ENCODE results near the gene FCRL3. TPM values are rescaled to one million over a fixed set of nuclear protein-coding genes. Genes with fewer than 3 reads are reported as not detected.

Gene FCRL3
- total RNA-seq, 4 donors from 2014 or later: not detected

Other genes starting within 250 kb of the FCRL3 start
- not detected for gene FCRL5, start 148.3 kb downstream of the FCRL3 start, total RNA-seq
- gene FCRL4, start 102.7 kb downstream of the FCRL3 start, total RNA-seq: not detected
- not detected for gene FCRL2, start 76.4 kb upstream of the FCRL3 start, total RNA-seq
- gene FCRL1, start 119.4 kb upstream of the FCRL3 start, total RNA-seq: not detected
- under 1 TPM in 2 of 4 donors, not detected in 2; 0.10 to 0.17 TPM for gene CD5L, start 141.0 kb upstream of the FCRL3 start, total RNA-seq

All from lower leg skin (tissue), 4 donors.